DMS 273 treated with DMSO at 0.1 percent for 48 hours (cell line): ENCODE results near the gene PKDCC.

Experiments
- DNase-seq: peaks from one replicate; lab custom pipeline; 2025; lab: John Stamatoyannopoulos, UW

Gene PKDCC

DNA sequence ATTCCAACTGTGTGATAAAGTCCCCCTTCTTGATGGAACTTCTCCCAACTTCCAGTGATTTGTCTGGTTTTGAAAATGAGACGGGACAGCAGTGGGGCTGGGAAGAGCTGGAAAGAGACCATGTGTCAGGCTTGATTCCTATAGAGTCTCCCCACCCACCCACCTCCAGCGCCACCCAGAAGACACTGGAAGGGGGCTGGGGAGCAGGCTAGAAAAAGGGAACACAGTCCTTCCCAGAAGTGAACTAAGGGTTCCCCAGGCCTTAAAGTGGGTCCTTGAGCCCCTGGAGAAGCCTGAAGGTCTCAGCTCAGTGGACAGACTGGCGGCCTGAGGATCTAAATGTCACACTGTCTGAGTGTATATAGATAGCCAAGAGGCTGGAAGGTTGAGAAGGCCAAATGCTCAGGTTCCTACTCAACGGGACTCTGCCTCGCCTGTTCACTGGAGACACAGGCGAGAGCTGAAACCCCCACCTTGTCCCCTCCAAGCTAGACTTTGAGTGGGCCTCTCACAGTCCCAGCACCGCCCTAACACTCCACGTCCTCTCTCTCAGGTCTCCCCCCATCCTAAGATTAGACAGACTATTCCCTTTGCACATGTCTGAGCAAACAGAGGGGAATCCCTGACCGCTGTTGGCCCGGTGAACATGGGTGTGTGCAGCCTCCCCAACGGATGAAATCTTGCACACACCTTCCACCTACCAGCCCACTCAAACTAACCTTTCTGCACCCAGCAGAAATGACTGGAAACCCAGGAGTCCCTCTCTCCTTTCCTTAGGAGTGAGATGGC lies 1.6 kb downstream of the PKDCC start:
- DNase-seq = no peak

DNA sequence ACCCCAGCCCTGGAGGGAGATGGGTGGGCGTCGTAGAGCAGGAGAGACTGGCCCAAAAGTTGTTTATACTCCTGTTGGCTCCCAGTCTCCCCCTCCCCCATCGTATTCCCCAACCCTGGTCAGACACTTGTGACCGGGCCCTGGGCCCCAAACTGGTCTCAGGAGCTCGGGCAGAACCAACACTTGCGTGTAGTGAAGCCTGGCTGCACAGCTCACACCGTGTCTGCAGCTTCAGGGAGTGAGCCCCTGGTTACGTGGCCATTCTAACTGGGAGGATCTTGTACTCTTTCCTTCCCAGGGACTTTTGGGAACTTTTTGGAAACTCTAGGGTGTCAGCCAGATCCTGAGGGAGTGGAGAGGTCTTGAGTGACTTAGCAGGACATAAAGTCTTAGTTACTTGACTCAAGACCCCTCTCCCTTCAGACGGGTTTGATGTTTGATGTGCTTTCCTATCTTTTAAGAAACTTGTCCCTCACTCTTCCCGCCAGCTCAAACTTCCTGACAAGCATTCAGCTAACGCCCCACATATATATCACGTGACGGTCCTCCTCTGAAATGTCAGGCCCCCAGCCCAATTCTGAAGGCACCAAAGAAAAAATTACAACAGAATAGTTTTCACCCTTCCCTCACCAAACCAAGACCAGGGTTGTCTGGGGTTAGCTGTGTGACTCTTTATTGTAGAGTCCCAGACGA lies 2.3 kb downstream of the PKDCC start:
- DNase-seq = no peak

DNA sequence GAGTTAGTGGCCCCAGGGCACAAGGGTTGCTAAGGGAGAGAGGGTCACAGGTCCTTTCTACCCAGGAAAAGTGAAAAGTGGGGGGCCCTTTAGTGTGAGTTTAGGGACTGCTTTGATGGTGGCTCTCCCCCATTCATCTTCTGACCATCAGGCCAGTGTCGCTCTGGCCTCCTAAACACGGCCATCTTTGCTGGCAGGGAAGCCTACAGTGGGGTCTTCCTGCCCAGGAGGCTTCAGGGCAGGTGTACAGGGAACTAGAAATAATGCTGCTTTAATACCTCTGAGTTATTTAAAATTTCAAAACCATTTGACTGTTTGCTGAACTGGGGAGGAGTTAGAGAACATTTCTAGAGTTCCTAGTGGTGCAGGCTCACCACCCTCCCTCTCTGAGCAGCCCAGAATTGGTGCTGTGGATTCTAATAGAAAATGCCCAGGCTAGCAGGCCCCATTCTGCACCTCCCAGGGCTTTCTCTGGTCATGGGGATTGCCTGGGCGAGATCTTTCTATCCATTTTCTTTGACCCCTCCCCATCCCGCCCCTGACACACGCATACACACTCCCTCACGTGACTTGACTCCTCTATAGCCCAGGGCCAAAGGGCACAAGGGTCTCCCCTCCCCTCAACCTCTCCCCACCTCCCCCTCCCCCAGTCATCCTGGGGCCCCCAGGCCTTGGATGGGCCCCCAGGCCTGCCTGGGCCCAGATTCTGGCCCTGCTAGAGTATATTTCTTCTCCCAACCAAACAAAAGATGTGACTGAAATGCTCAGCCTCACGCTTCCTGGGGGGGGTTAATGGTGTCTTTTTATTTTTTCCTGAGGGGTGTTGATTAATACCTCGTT lies 3.1 kb downstream of the PKDCC start:
- no peak for DNase-seq

DNA sequence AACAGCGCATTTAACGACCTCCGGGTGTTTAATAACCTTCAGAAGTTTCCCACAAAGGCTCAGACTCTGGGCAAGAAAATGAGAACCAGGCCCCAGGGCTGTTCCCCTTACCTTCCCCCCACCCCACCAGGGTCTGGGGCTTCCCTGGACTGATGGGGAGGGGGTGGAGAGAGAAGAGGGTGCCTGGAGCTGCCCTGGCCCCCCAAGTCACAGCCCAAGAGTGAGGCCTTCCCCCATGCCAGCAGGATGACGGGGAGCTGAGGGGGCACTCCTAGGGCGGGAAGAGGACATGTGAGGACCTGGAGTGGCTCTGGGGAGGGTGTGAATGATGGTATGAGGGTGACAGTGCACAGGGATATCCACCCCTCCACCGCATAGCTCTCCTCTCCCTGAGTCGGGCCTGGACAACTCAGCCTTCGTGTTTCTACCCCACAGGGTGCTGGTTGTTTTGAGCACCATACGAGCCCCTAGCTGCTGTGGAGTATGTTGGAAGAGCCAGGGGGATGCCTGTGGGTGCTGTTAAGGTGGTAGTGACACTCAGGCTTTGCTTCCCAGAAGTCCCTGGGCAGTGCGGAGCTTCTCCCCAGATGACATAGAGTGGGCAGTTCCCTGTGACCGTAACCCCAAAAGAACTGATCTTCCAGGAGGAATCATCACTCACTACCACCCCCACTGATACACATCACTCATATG lies 3.9 kb downstream of the PKDCC start:
- DNase-seq = no peak

GRCh38 chr2:42052702-42053481 lies 5.1 kb downstream of the PKDCC start:
- DNase-seq = no peak

- DNase-seq = no peak
Measured at GRCh38 chr2:42053482-42053790, 5.6 kb downstream of the PKDCC start.

- DNase-seq = no peak
Measured at GRCh38 chr2:42053791-42054701, 6.2 kb downstream of the PKDCC start.

- no peak for DNase-seq
Measured at GRCh38 chr2:42054714-42055430, 7.1 kb downstream of the PKDCC start.

DNA sequence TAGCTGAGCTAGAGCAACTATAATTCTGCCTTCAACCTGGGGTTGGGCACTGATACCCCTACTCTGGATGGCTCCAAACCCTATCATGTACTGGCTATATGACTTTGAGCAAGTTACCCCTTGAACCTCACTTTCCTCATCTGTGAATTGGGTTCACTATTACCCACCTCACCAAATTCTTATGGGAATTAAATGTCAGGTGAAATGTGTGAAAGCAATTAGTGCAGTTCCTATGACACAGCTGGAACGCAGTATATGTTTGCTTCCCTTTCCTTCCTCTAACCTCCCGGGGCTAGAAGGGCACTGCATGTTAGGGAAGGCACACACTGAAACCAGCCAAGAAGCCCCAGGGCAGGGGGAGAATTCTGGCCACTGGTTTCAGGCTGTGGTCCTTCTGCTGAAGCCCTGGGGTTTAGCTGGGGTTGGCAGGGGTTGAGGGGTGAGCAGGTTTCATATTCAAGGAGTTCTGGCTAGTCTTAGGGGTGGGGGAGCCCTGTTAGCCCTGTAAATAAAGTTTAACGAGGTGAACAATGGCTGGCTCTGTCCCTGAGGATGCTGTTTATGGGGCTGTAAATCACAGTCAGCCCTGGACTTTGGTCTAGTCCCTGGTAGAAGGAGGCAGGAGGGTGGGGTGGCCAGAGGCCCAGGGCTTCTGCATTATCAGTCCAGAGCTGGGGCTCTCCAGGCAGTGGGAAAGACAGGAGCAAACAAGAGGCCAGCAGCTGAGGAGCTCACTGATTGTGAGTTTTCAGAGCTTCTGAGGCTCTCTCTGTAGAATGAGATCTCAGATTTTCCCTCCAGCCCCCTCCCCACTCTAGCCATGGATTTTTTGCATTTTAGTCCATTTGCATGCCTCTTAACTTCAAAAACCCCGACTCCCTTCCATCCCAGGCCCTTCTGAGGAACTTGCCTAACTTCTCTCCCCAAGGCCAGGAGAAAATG lies 8.0 kb downstream of the PKDCC start:
- DNase-seq = no peak

DNA sequence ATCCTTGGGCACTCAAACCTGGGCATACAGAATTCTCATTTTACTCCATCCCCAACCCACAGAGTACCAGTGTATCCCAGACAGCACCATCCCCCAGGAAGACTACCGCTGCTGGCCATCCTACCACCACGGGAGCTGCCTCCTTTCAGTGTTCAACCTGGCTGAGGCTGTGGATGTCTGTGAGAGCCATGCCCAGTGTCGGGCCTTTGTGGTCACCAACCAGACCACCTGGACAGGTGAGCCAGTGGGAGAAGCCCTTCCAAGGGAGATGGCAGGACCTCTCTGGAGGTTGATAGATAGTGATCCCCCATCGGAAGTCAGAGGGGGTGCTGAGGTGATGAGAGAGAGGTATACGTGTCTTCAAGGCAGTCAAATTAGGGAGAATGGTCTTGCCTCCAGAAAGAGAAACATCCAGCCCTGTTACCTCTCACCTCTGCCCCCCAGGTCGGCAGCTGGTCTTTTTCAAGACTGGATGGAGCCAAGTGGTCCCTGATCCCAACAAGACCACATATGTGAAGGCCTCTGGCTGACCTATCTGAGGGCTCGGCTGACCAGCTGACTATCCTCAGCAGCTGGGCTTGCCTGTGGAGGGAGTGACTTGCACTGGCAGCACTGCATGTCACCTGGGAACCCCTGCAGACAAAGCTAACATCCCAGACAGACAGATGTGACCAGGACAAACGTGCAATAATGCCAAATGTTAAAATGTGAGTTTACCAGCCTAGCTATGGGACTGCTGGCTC lies 9.5 kb downstream of the PKDCC start:
- no peak for DNase-seq

DNA sequence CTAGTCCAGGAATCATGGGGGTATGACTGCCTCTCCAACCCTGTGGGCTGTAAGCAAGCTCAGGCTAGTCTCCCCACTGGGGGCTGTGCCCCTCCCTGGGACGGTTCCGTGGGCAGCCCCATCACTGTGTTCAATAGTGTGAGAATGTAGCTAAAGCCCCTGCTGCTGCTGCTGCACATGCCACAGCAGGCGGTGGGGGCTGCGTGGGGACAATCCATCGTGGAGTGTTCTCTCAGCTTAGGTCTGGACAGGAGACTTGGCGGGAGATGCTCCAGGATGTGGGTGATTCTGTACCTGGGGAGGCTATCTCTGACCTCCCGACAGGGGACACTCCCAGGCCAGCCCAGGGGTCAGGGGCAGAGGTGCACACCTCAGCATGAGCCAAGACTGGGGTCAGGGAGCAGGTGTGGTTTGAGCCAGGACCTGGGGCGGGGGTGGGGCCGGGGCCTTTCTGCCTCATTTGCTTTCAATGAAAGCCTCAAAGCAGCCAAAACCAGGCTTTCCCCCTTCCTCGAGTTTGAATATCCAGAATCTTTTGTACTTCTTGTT lies 10.2 kb downstream of the PKDCC start:
- no peak for DNase-seq

DNA sequence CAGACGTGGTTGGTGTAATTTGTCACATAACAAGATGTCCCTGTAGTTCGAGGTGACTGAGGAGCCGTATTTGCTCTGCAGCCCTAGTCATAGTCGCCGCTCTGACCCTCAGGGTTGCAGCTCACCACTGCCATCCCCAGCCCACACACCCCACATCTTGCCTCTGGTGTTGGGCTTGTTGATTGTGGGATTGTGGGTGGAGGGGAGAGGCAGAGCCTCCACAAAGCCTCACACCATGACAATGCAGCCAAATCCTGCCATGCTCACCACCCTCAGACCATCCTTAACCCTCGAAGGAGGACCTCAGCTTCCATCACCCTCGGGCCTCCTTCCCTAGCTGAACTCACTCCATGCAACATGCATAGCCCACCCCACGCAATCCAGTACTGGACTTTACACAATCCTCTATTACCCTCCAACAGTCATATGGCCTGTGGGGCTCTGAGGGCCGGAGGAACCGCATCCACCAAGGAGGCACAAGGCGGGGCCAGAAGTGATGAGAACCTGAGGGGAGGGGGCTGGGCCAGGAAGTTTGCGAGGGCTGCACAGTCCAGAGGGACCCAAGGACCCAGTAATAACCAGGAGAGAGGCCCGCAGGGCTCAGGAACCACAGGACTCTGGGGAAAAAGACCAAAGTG lies 11.6 kb downstream of the PKDCC start:
- no peak for DNase-seq

DNA sequence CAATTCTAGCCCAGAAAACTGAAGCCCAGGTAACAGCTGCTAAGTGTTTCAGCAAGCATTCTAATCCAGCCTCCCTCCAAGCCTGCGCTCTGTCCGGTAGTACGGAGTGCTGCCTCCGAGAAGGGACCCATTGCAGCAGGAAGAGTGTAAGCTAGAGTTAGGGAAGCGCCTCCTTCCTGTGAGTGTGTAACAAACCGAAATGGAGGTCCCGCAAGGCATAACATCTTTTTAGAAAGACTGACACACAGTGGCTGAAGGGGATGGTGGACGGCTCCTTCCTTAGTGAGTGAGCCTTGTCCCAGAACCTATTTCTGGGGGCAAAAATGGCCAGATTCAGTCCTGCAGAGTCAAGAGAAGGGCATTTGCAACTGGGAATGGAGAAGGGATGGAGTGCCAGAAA lies 12.2 kb downstream of the PKDCC start:
- DNase-seq = no peak

DNA sequence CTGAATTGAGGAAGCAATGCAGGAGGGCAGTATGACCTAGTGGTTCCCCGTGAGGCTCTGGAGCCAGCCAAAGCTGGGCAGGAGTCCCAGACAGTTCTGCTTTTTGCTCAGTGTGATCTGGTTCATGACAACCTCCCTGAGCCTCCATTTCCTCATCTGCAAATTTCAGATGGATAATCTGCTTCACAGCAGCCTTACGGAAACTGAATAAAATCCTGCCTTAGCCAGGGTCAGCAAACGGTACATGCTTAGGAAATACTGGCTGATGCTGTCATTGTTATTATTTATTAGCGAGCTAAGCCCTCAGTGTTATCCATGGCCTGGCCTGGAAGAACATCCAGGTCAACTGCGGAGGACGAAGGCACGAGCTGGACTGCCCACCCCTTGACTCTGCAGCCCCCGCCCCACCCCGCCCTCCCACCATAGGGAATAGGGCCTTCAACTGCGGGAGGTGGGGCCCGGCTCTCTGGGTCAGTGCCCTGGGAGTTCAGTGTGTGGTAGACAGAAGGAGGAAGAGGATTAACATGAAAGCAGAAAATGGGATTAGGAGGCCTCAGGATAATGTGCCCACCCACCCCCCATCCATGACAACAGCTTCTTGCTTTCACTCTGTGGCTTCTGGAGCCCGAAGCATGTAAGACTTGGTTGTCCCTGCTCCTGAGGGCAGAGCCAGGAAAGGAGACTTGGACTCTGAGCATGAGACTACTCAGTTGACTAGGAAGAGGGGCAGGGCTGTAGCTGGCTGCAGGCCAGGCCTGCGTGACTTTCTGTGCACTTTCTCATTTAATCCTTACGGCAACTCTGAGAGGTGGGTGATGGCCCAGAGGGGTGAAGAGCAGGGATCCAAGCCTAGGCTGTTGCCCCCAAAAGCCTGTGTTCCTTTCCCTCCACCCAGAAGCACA lies 13.1 kb downstream of the PKDCC start:
- no peak for DNase-seq

DNA sequence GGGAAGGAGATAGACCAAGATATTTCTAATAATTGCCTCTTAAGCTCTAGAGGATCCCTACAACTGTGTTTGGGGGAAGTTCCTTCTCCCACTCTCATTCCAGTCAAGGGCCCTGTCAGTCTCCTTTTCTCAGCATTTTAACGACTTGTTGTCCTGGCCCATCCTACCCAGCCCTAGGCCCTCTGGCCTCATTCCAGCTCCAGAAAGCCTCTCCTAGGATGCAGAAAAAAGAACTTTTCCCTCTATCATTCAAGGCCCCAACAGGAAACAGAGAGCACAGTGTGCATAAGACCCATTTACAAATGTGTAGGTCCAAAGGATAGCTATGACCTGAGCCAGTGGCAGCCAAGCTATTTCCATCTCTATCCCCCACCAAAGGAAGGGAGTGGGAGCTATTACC lies 14.0 kb downstream of the PKDCC start:
- DNase-seq = no peak
